Measurements from ENCODE around the gene ZNF573. TPM values are rescaled to one million over a fixed set of nuclear protein-coding genes. Genes with fewer than 3 reads are reported as not detected.

ZNF573 gene
- polyA plus RNA-seq, 1 donor (not counting 4 experiments of a cell fraction or from before 2014, with no cell fraction given), result 3.5 TPM

- dilution Hi-C loops (cut with MboI; ENCODE audit: extremely low pct_ligation_motif_present, low sequenced_read_pairs), result no loop called here
- Histone ChIP-seq H3K27me3 (ENCODE audit: control insufficient read depth, extremely low read depth, insufficient read depth, low read length) (no peaks in the 10 kb centered on the region), H3K4me3 (ENCODE audit: control insufficient read depth in 2 of 3, extremely low read depth in 1 of 3, insufficient read depth in 2 of 3, low read depth in 1 of 3, low read length in 3 of 3) (no peak overlapping the region), H3K27ac (ENCODE audit: control insufficient read depth, insufficient read depth, low read length) (no peak overlapping the region), H3K9me3 (ENCODE audit: control insufficient read depth, low read depth, low read length) (peaks cover 9% of the 10 kb centered on the region), H2AFZ (ENCODE audit: control insufficient read depth, low read length) (no peak overlapping the region), H3K9ac (ENCODE audit: control insufficient read depth, extremely low read depth, insufficient read depth, low read length) (no peak overlapping the region), H3K79me2 (ENCODE audit: control insufficient read depth, insufficient read depth, low read length) (no peaks in the 10 kb centered on the region), H3K4me2 (ENCODE audit: control insufficient read depth, extremely low read depth, insufficient read depth, low read depth, low read length) (no peak overlapping the region), H3K36me3 (ENCODE audit: control insufficient read depth in 2 of 2, extremely low read depth in 1 of 2, insufficient read depth in 2 of 2, low read length in 2 of 2) (no peaks in the 10 kb centered on the region), H3K9me1 (ENCODE audit: control insufficient read depth, extremely low read depth, insufficient read depth, low read length) (no peaks in the 10 kb centered on the region), H4K20me1 (ENCODE audit: control insufficient read depth, extremely low read depth, insufficient read depth, low read length) (no peaks in the 10 kb centered on the region), H3K4me1 (ENCODE audit: control insufficient read depth, extremely low read depth, insufficient read depth, low read length) (peaks cover 2% of the 10 kb centered on the region)
- FAIRE-seq (no peak), DNase-seq (ENCODE audit: low read depth, low spot score) (no peak)
- TF ChIP-seq EZH2 (IDR thresholded peaks at IDR 0.05; ENCODE audit: low read length) (no peak), CTCF (optimal IDR thresholded peaks at IDR 0.05 in 1 of 3, IDR thresholded peaks at IDR 0.05 in 1 of 3, conservative IDR thresholded peaks at IDR 0.05 in 1 of 3; ENCODE audit: extremely low read depth in 1 of 3, insufficient read depth in 2 of 3, low read length in 3 of 3) (no peak)
Observed at GRCh38 chr19:37813340-37813739, 34.0 kb upstream of the ZNF573 start.

GRCh38 chr19:37809366-37809765, 30.0 kb upstream of the ZNF573 start:
- no peak overlapping the region for H3K27ac ChIP-seq (ENCODE audit: control insufficient read depth, insufficient read depth, low read length)
- no peak for DNase-seq (ENCODE audit: low read depth, low spot score)
- TF ChIP-seq EZH2 (IDR thresholded peaks at IDR 0.05; ENCODE audit: low read length) (no peak), CTCF (optimal IDR thresholded peaks at IDR 0.05 in 1 of 3, IDR thresholded peaks at IDR 0.05 in 1 of 3, conservative IDR thresholded peaks at IDR 0.05 in 1 of 3; ENCODE audit: extremely low read depth in 1 of 3, insufficient read depth in 2 of 3, low read length in 3 of 3) (no peak)
- H4K20me1 ChIP-seq (ENCODE audit: control insufficient read depth, extremely low read depth, insufficient read depth, low read length), result no peaks in the 10 kb centered on the region
- dilution Hi-C loops (cut with MboI; ENCODE audit: extremely low pct_ligation_motif_present, low sequenced_read_pairs), result no loop called here
- FAIRE-seq, result no peak
- H3K27me3 ChIP-seq (ENCODE audit: control insufficient read depth, extremely low read depth, insufficient read depth, low read length), result no peaks in the 10 kb centered on the region
- no peak overlapping the region for H3K4me2 ChIP-seq (ENCODE audit: control insufficient read depth, extremely low read depth, insufficient read depth, low read depth, low read length)
- H3K9ac ChIP-seq (ENCODE audit: control insufficient read depth, extremely low read depth, insufficient read depth, low read length), result no peak overlapping the region
- peaks cover under 1% of the 10 kb centered on the region for H3K9me3 ChIP-seq (ENCODE audit: control insufficient read depth, low read depth, low read length)
- H3K36me3 ChIP-seq (ENCODE audit: control insufficient read depth in 2 of 2, extremely low read depth in 1 of 2, insufficient read depth in 2 of 2, low read length in 2 of 2), result no peaks in the 10 kb centered on the region
- no peak overlapping the region for H2AFZ ChIP-seq (ENCODE audit: control insufficient read depth, low read length)
- H3K4me3 ChIP-seq (ENCODE audit: control insufficient read depth in 2 of 3, extremely low read depth in 1 of 3, insufficient read depth in 2 of 3, low read depth in 1 of 3, low read length in 3 of 3), result no peak overlapping the region
- no peaks in the 10 kb centered on the region for H3K9me1 ChIP-seq (ENCODE audit: control insufficient read depth, extremely low read depth, insufficient read depth, low read length)
- no peaks in the 10 kb centered on the region for H3K79me2 ChIP-seq (ENCODE audit: control insufficient read depth, insufficient read depth, low read length)
- no peaks in the 10 kb centered on the region for H3K4me1 ChIP-seq (ENCODE audit: control insufficient read depth, extremely low read depth, insufficient read depth, low read length)

All from keratinocyte (primary cell).